Measurements from ENCODE around the gene CD2AP.
"Not testable (repeated sequence)": the region's sequence is repeated elsewhere in the genome, so short reads cannot be mapped to it uniquely, and the experiment has no call there.

CD2AP gene

GRCh38 chr6:47634210-47635047 is 156.8 kb downstream of the CD2AP start:
- DNase-seq (ENCODE audit: insufficient read length, low spot score) = no peak
- FAIRE-seq = no peak
- no peak for TF ChIP-seq CTCF (IDR thresholded peaks at IDR 0.05; ENCODE audit: insufficient read depth, missing control alignments)

- no peak for FAIRE-seq
Measured at GRCh38 chr6:47646689-47647088, 169.1 kb downstream of the CD2AP start.

DNA sequence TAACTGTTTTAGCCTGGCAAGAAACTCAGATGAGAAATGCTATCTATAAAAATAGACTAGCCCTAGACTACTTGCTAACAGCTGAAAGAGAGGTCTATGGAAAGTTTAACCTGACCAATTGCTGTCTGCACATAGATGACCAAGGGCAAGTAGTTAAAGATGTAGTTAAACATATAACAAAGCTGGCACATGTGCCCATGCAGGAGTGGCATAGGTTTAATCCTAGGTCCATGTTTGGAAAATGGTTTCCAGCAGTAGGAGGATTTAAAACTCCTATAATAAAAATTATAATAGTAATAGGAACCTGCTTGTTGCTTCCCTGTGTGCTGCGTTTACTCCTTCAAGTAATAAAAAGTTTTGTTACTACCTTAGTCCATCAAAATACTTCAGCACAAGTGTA is 169.6 kb downstream of the CD2AP start:
- FAIRE-seq (no peak), DNase-seq (ENCODE audit: insufficient read length, low spot score) (no peak)
- no peak for TF ChIP-seq CTCF (IDR thresholded peaks at IDR 0.05; ENCODE audit: insufficient read depth, missing control alignments)

More at GRCh38 chr6:47646689-47647088, 169.1 kb downstream of the CD2AP start:
- TF ChIP-seq CTCF (IDR thresholded peaks at IDR 0.05; ENCODE audit: insufficient read depth, missing control alignments) = no peak
- no peak for DNase-seq (ENCODE audit: insufficient read length, low spot score)

- not testable (repeated sequence) for FAIRE-seq; DNase-seq (ENCODE audit: insufficient read length, low spot score)
Measured at GRCh38 chr6:47647626-47648025, 170.0 kb downstream of the CD2AP start.

DNA sequence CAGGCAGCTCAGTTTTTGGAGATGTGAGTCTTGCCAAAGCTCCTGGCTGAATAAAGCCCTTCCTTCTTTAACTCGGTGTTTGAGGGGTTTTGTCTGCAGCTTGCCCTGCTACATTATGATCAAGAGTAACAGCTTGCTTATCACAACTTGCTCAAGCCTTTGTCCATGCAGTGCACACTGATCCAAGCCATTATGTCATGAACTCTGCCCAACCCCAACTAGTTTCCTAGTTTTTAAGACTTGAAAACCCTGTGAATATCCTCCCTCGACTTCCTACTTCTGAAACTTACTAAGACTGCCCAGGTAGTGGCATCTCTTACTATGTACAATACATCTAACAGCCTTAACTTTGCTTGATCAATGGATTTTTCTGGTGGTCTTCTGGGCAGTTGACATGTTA is 170.4 kb downstream of the CD2AP start:
- FAIRE-seq (no peak), DNase-seq (ENCODE audit: insufficient read length, low spot score) (no peak)
- TF ChIP-seq CTCF (IDR thresholded peaks at IDR 0.05; ENCODE audit: insufficient read depth, missing control alignments) = no peak

GRCh38 chr6:47650553-47651432 is 173.2 kb downstream of the CD2AP start:
- FAIRE-seq = no peak
- TF ChIP-seq CTCF (IDR thresholded peaks at IDR 0.05; ENCODE audit: insufficient read depth, missing control alignments) = no peak

DNA sequence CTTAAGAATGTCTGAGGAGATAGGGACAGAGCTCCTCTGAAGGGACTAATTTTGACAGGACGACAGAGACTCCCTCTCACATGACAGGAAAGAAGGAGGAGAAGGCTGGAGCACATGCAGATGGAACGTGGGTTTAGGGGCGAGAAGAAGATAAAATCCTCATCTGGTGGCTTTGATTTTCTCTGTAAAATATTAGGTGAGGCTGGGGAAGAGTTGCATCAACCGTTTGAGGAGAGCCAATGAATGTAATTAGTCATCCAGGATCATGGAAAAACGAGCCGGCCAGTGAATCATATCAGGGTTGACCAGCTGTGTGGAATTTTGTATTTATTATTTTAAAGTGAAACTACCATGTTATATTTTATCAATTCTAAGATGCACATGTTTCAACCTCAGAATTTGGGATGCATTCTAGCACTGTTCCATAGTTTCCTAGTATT is 173.9 kb downstream of the CD2AP start:
- FAIRE-seq (no peak), DNase-seq (ENCODE audit: insufficient read length, low spot score) (no peak)
- no peak for TF ChIP-seq CTCF (IDR thresholded peaks at IDR 0.05; ENCODE audit: insufficient read depth, missing control alignments)

More at GRCh38 chr6:47650553-47651432, 173.2 kb downstream of the CD2AP start:
- no peak for DNase-seq (ENCODE audit: insufficient read length, low spot score)
